Measurements from ENCODE around the gene TNFAIP3. TPM values are rescaled to one million over a fixed set of nuclear protein-coding genes. Genes with fewer than 3 reads are reported as not detected.

TNFAIP3 gene
- polyA plus RNA-seq, 1 donor from 2014 or later, result 40.7 TPM

Other genes starting within 250 kb of the TNFAIP3 start
- gene PERP, start 240.2 kb downstream of the TNFAIP3 start, polyA plus RNA-seq, result 2.1 TPM

Measured in IgD-negative memory B cell (primary cell).